IMR-90 (cell line): Measurements from ENCODE around the gene FGF9.

Experiments used
- CEBPB ChIP-seq: IDR thresholded peaks from 2 replicates; pipeline ENCODE4 v1.6.1; 2012; ENCODE audit warnings: low read depth, low read length, improper control_type of control experiment
- MAFK ChIP-seq: IDR thresholded peaks from 2 replicates; pipeline ENCODE4 v1.6.1; 2012; ENCODE audit warnings: low read depth, low read length, improper control_type of control experiment
- POLR2A ChIP-seq: IDR thresholded peaks from 2 replicates; pipeline ENCODE4 v1.6.1; 2012; ENCODE audit warnings: mild to moderate bottlenecking, low read depth, low read length
- RAD21 ChIP-seq: IDR thresholded peaks from 2 replicates; pipeline ENCODE4 v1.6.1; 2012; ENCODE audit warnings: low read length, improper control_type of control experiment
- RFX5 ChIP-seq: IDR thresholded peaks from 2 replicates; pipeline ENCODE4 v1.8.0; 2012; ENCODE audit warnings: low read depth, mild to moderate bottlenecking, low read length, moderate library complexity
- TF ChIP-seq, protein P1 (sequence below): conservative IDR thresholded peaks from 2 replicates; pipeline ENCODE4 v1.5.1; 2012; ENCODE audit warnings: mild to moderate bottlenecking, low read depth, low read length, improper control_type of control experiment
- TF ChIP-seq, protein P2 (sequence below): fragments of 150-350 bp; IDR thresholded peaks from 2 replicates; pipeline ENCODE4 v1.6.1; 2016; ENCODE audit warnings: low read depth, mild to moderate bottlenecking, low read length, moderate library complexity, borderline replicate concordance
- TF ChIP-seq, protein P3 (sequence below): fragments of 150-350 bp; IDR thresholded peaks from 2 replicates; pipeline ENCODE4 v1.6.1; 2017; ENCODE audit warnings: mild to moderate bottlenecking, antibody characterized with exemption, low read length, low read depth

DNA sequence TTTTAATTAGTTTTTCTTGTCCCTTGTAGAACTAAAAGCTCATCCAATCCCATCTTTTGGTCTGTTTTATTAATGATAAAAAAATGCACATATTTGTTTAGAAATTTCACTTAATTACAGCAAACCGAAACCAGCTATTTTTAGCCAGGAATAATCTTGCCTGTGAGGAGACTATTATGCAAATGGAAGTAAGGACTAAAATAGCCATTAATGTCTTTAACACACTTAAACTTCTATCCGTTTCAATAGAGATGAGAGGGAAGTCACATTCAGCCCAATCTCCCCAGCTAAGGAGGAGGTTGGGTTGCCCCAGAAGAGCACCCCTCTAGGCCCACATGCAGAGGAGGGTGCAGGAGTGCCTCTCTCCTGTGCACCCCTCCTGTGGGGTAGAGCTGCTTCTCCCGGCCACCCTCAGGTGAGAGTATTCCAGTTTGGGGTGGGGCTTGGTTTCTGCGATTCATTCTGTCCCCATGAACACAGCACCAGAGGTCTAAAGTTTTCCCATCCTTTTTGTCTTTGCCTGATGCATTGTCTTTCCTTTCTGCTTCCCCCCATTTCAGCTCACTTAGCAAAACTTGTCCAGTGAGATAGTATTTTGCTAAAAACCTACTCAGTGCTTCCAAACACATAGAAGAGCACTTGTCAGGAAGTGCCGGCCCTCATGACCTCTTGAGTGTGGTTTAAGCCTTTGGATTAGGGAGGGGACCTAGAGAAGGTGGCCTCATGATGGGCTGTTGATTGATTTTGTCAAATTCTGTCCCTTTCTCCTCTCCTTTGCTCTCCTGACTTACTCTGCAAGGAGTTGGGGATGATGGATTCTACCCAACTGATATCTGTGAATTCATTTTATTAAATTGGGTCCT, 28.2 kb downstream of the FGF9 start:
- TF ChIP-seq MAFK (no peak), RAD21 (no peak), POLR2A (no peak), RFX5 (no peak), CEBPB (no peak)
- TF ChIP-seq, protein P1, sequence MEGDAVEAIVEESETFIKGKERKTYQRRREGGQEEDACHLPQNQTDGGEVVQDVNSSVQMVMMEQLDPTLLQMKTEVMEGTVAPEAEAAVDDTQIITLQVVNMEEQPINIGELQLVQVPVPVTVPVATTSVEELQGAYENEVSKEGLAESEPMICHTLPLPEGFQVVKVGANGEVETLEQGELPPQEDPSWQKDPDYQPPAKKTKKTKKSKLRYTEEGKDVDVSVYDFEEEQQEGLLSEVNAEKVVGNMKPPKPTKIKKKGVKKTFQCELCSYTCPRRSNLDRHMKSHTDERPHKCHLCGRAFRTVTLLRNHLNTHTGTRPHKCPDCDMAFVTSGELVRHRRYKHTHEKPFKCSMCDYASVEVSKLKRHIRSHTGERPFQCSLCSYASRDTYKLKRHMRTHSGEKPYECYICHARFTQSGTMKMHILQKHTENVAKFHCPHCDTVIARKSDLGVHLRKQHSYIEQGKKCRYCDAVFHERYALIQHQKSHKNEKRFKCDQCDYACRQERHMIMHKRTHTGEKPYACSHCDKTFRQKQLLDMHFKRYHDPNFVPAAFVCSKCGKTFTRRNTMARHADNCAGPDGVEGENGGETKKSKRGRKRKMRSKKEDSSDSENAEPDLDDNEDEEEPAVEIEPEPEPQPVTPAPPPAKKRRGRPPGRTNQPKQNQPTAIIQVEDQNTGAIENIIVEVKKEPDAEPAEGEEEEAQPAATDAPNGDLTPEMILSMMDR = no peak
- TF ChIP-seq, protein P2, sequence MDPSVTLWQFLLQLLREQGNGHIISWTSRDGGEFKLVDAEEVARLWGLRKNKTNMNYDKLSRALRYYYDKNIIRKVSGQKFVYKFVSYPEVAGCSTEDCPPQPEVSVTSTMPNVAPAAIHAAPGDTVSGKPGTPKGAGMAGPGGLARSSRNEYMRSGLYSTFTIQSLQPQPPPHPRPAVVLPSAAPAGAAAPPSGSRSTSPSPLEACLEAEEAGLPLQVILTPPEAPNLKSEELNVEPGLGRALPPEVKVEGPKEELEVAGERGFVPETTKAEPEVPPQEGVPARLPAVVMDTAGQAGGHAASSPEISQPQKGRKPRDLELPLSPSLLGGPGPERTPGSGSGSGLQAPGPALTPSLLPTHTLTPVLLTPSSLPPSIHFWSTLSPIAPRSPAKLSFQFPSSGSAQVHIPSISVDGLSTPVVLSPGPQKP = no peak
- TF ChIP-seq, protein P3, sequence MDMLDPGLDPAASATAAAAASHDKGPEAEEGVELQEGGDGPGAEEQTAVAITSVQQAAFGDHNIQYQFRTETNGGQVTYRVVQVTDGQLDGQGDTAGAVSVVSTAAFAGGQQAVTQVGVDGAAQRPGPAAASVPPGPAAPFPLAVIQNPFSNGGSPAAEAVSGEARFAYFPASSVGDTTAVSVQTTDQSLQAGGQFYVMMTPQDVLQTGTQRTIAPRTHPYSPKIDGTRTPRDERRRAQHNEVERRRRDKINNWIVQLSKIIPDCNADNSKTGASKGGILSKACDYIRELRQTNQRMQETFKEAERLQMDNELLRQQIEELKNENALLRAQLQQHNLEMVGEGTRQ = no peak
